ENCODE data around the gene ARVCF. TPM values are rescaled to one million over a fixed set of nuclear protein-coding genes. Genes with fewer than 3 reads are reported as not detected.

Gene ARVCF
- total RNA-seq, 2 donors from 2014 or later: 39.6 to 65.9 TPM

DNA sequence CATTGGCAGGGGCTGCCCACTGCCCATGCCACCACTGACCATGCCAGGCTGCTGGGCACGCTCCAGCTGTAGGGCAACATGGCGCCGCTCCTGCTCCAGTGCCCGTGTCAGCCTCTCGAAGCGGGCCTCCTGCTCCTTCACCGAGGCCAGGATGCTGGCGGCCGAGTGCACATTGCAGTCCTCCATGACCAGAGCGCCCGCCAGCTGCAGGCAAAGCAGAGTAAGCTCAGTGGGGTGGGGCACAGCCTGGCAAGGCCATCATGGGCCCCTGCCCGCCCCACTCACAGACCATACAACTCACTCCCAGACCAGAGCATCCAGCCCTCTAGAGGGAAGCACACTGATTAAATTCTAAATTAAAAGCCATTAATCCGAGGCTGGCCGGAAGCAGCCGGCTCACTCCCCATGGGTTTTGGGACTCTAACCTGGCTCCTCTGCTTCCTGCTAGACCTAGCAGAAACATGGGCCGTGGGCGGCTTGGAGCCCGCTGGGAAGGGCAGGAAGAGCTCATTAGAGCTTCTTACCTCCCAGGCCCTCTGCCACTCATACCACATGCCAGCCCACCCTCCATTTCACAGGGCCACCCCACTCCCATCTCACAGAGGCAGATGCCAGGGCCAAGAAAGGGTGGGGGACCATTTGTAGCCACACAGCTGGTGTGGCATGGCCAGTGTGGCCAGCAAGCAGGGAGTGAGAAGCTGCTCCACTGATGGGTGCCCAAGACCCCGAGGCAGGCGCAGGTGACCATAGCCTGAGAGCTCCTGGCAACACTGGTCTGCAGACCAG is 25.8 kb downstream of the ARVCF start:
- no peak for DNase-seq (ENCODE audit: low spot score)
- intact Hi-C loops (cut with DNase I): no loop called here
- Histone ChIP-seq H3K27me3 (replicated peaks; ENCODE audit: insufficient read depth) (no peaks in the 10 kb centered on the region), H3K4me3 (no peak overlapping the region), H3K27ac (no peak overlapping the region), H3K36me3 (no peaks in the 10 kb centered on the region), H3K4me1 (replicated peaks) (peaks cover 2% of the 10 kb centered on the region), H3K9me3 (no peaks in the 10 kb centered on the region)
- WGBS: 96% methylated on average over 20 of the region's 20 CpGs
- no peak for TF ChIP-seq POLR2A (IDR thresholded peaks at IDR 0.05)
- TF ChIP-seq, protein P1, sequence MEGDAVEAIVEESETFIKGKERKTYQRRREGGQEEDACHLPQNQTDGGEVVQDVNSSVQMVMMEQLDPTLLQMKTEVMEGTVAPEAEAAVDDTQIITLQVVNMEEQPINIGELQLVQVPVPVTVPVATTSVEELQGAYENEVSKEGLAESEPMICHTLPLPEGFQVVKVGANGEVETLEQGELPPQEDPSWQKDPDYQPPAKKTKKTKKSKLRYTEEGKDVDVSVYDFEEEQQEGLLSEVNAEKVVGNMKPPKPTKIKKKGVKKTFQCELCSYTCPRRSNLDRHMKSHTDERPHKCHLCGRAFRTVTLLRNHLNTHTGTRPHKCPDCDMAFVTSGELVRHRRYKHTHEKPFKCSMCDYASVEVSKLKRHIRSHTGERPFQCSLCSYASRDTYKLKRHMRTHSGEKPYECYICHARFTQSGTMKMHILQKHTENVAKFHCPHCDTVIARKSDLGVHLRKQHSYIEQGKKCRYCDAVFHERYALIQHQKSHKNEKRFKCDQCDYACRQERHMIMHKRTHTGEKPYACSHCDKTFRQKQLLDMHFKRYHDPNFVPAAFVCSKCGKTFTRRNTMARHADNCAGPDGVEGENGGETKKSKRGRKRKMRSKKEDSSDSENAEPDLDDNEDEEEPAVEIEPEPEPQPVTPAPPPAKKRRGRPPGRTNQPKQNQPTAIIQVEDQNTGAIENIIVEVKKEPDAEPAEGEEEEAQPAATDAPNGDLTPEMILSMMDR (IDR thresholded peaks at IDR 0.05): no peak
- TF ChIP-seq POLR2AphosphoS5 (IDR thresholded peaks at IDR 0.05): no peak

- H3K27ac ChIP-seq: no peak overlapping the region
- TF ChIP-seq POLR2A (IDR thresholded peaks at IDR 0.05): no peak
- TF ChIP-seq, protein P1 (IDR thresholded peaks at IDR 0.05): no peak
- TF ChIP-seq POLR2AphosphoS5 (IDR thresholded peaks at IDR 0.05): no peak
- intact Hi-C loops (cut with DNase I): no loop called here
- H3K9me3 ChIP-seq: no peaks in the 10 kb centered on the region
- 62% methylated on average over 2 of the region's 2 CpGs for WGBS
- H3K36me3 ChIP-seq: no peaks in the 10 kb centered on the region
- H3K27me3 ChIP-seq (replicated peaks; ENCODE audit: insufficient read depth): no peaks in the 10 kb centered on the region
- H3K4me1 ChIP-seq (replicated peaks): peaks cover 4% of the 10 kb centered on the region
- H3K4me3 ChIP-seq: no peak overlapping the region
- no peak for DNase-seq (ENCODE audit: low spot score)
Measured at GRCh38 chr22:19990188-19990587, 26.4 kb downstream of the ARVCF start.

DNA sequence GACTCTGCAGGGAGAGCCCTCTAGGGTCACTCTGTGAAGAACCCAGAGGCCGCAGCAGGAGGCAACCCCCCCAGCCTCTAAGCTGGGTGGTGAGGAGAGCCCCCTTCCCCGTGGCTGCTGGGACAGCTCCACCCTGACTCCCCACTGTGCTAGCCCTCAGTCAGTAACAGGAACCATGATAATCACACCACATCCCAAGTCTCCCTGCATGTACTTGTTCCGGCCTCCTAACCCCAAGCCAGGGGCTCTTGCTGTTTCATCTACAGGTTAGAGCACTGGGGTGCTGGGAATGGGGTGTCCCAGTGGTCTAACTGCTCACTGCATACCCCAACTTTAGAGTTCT is 26.9 kb downstream of the ARVCF start:
- Histone ChIP-seq H3K27ac (no peak overlapping the region), H3K9me3 (no peaks in the 10 kb centered on the region), H3K27me3 (replicated peaks; ENCODE audit: insufficient read depth) (no peaks in the 10 kb centered on the region), H3K4me3 (no peak overlapping the region), H3K36me3 (no peaks in the 10 kb centered on the region), H3K4me1 (replicated peaks) (peaks cover 4% of the 10 kb centered on the region)
- 73% methylated on average over 3 of the region's 3 CpGs for WGBS
- no peak for DNase-seq (ENCODE audit: low spot score)
- no peak for TF ChIP-seq POLR2A (IDR thresholded peaks at IDR 0.05)
- TF ChIP-seq POLR2AphosphoS5 (IDR thresholded peaks at IDR 0.05): no peak
- TF ChIP-seq, protein P1 (IDR thresholded peaks at IDR 0.05): no peak
- intact Hi-C loops (cut with DNase I): no loop called here

DNA sequence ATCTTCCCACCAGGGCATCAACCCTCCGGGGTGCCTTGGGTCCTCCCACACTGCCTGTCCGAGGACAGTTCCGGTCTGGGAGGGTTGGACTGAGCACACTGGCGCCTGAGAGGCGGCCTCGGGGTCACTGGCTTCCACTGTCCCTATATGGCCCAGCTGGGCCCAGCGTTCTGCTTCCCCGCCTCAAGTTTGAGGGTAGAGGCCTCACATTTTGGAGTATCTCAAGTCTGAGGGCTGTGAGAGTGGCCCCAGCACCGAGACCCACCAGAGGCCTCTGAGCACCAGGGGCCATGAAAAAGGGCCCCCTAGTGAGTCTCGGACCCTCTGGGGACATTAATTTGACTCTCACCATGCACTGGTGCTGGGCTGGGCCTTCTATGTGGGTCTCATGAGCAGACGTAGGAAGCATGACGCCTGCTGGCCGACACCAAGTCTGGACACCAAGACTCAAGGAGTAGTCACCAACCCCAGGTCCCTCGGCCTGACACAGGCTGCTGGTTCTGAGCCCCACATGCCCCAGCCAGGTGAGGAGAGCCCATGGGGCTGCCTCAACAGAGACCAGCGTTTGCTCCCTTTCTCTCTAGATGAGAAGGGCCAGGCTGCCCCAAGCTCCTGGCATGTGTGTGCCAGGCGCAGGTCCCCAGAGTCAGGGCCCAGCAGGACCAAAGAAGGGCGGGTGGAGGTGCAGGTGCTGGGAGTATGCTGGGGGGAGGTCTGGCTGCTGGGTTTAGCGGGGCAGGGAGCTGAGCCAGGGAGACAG is 27.5 kb downstream of the ARVCF start:
- H3K4me1 ChIP-seq (replicated peaks): peaks cover 4% of the 10 kb centered on the region
- no peak overlapping the region for H3K27ac ChIP-seq

More for the DNA sequence above, 27.5 kb downstream of the ARVCF start:
- DNase-seq (ENCODE audit: low spot score): no peak
- no peaks in the 10 kb centered on the region for H3K27me3 ChIP-seq (replicated peaks; ENCODE audit: insufficient read depth)
- no peaks in the 10 kb centered on the region for H3K9me3 ChIP-seq
- no peaks in the 10 kb centered on the region for H3K36me3 ChIP-seq
- H3K4me3 ChIP-seq: no peak overlapping the region
- 90% methylated on average over 17 of the region's 18 CpGs for WGBS
- intact Hi-C loops (cut with DNase I): no loop called here
- TF ChIP-seq, protein P1 (IDR thresholded peaks at IDR 0.05): no peak
- TF ChIP-seq POLR2AphosphoS5 (IDR thresholded peaks at IDR 0.05) (no peak), POLR2A (IDR thresholded peaks at IDR 0.05) (no peak)
